OCI-LY7 (cell line): ENCODE data around the gene FHL3.

Source experiments
- EZH2phosphoT487 ChIP-seq: fragments of 200-600 bp; sonication (generic); IDR thresholded peaks from 2 replicates; pipeline ENCODE4 v1.6.1; 2018; ENCODE audit warnings: low read depth, borderline replicate concordance, mild to moderate bottlenecking, mixed run types, antibody characterized with exemption, low read length, moderate library complexity, mixed read lengths
- TF ChIP-seq, protein P1 (sequence below): fragments of 200-600 bp; sonication (generic); conservative IDR thresholded peaks from 2 replicates; pipeline ENCODE4 v1.5.1; 2014; ENCODE audit warnings: mild to moderate bottlenecking, antibody characterized with exemption, low read length, moderate library complexity, mixed read lengths

DNA sequence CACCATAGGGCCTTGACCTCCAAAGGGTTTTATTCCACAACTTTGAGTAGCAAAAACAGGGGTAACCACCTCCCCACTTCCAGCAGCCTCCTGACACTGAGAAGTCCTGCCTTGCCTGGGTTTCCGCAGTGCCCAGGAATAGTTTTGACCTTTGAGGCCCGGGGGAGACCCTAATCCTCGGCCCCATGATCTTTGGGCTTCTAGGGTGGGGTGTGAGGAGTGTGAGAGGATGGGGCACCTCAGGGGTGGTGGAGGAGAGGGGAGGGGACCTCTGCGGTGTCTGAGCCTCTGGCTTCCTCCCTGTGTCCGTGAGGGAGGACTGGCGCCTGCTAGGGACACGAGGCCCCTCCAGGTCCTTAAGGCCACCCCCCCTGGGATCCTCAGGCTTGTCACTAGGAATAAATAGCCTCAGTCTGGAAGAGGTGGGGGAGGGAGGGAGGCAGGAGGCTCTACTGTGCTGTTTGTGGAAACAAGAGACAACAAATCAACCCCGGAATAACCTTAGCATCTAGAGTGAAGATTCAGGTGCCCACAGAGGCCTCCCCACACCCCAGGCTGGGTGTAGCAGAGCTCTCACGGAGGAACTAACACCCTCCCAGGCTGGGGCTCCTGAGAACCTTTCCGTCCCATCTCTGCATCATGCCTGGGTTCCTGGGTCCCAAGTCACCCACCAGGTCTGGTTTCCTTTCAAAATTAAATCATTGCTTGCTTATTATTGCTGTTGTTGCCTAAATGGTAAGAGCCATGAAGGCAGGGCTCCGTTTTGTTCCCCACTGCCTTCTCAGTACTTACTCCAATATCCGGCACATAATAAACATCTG is 904 bp upstream of the FHL3 start:
- TF ChIP-seq, protein P1, sequence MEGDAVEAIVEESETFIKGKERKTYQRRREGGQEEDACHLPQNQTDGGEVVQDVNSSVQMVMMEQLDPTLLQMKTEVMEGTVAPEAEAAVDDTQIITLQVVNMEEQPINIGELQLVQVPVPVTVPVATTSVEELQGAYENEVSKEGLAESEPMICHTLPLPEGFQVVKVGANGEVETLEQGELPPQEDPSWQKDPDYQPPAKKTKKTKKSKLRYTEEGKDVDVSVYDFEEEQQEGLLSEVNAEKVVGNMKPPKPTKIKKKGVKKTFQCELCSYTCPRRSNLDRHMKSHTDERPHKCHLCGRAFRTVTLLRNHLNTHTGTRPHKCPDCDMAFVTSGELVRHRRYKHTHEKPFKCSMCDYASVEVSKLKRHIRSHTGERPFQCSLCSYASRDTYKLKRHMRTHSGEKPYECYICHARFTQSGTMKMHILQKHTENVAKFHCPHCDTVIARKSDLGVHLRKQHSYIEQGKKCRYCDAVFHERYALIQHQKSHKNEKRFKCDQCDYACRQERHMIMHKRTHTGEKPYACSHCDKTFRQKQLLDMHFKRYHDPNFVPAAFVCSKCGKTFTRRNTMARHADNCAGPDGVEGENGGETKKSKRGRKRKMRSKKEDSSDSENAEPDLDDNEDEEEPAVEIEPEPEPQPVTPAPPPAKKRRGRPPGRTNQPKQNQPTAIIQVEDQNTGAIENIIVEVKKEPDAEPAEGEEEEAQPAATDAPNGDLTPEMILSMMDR = no peak
- no peak for TF ChIP-seq EZH2phosphoT487
